Lower lobe of right lung (tissue), 2 donors: Measurements from ENCODE around the gene PLAC8L1. TPM values are rescaled to one million over a fixed set of nuclear protein-coding genes. Genes with fewer than 3 reads are reported as not detected.

Source experiments
- ATAC-seq, 2 donors: fragments of 200-7000 bp; cut with Tn5 transposase; one replicate each; pipeline ENCODE4 v1.9.1; 2020 to 2022; ENCODE audit warnings: mild to moderate bottlenecking in 2 of 2, moderate library complexity in 2 of 2
- DNase-seq: peaks from one replicate; pipeline ENCODE4 v3.0.0-alpha.2; 2020
- H3K27ac ChIP-seq: fragments of 200-600 bp; one replicate; pipeline ENCODE4 v1.8.0; 2022
- H3K27me3 ChIP-seq: fragments of 200-600 bp; one replicate; pipeline ENCODE4 v1.8.0; 2022; ENCODE audit warnings: low read depth
- H3K36me3 ChIP-seq: fragments of 200-600 bp; one replicate; pipeline ENCODE4 v1.8.0; 2022; ENCODE audit warnings: mild to moderate bottlenecking
- H3K4me1 ChIP-seq: fragments of 200-600 bp; one replicate; pipeline ENCODE4 v1.8.0; 2022
- H3K4me3 ChIP-seq: fragments of 200-600 bp; one replicate; pipeline ENCODE4 v1.8.0; 2022; ENCODE audit warnings: mild to moderate bottlenecking
- H3K9me3 ChIP-seq: fragments of 200-600 bp; one replicate; pipeline ENCODE4 v1.8.0; 2022
- CTCF ChIP-seq: fragments of 200-600 bp; IDR thresholded peaks from one replicate; pipeline ENCODE4 v1.8.0; 2022; ENCODE audit warnings: antibody characterized with exemption, mild to moderate bottlenecking
- intact Hi-C: fragments of 100-400 bp; cut with DNase I; formaldehyde crosslinking; loops from one replicate; pipeline ENCODE4 v1.11.0; 2022
- long read RNA-seq: library from polyadenylated mRNA; unstranded; transcript quantifications from one replicate; pipeline ENCODE4 v2.0.0, GENCODE V29; 2021
- total RNA-seq: library from RNA; stranded (reverse); fragmentation: NEBNext Ultra II Directional; extraction: Animal tissue kit (Norgen Biotek cat#: 25700); gene quantifications from one replicate; pipeline ENCODE4 v1.2.1, GENCODE V29; 2021
- donor health status: DM: no; HTN: yes; CAD: no; lungs with severe emphysema.

The PLAC8L1 gene
- not detected for total RNA-seq
- long read RNA-seq, result 0 reads

GRCh38 chr5:146105477-146105876, at the start of gene PLAC8L1:
PLAC8L1 (minus strand) TSS chr5:146105577; CDS start chr5:146104311, 1,266 bp downstream.
- Histone ChIP-seq H3K4me1 (no peaks in the 10 kb centered on the region), H3K27ac (no peak within 1 kb of the TSS), H3K36me3 (no peaks in the 10 kb centered on the region), H3K9me3 (no peaks in the 10 kb centered on the region), H3K27me3 (no peaks in the 10 kb centered on the region), H3K4me3 (no peak within 1 kb of the TSS)
- no peak for DNase-seq
- intact Hi-C loops, result no loop called here
- no peak for TF ChIP-seq CTCF
- ATAC-seq, result no peak

- Histone ChIP-seq H3K27me3 (no peaks in the 10 kb centered on the region), H3K27ac (no peak overlapping the region), H3K36me3 (peaks cover 97% of the 10 kb centered on the region), H3K4me3 (no peak overlapping the region), H3K4me1 (no peaks in the 10 kb centered on the region), H3K9me3 (no peaks in the 10 kb centered on the region)
- TF ChIP-seq CTCF, result no peak
- ATAC-seq (peak in 1 of 2 donors; percentile 11), DNase-seq (no peak)
- intact Hi-C loops, result no loop called here
Measured at GRCh38 chr5:146151970-146152369, 46.6 kb upstream of the PLAC8L1 start.

GRCh38 chr5:146137967-146138403, 32.6 kb upstream of the PLAC8L1 start:
- no peak overlapping the region for H3K4me3 ChIP-seq
- intact Hi-C loops, result no loop called here
- H3K36me3 ChIP-seq, result peaks cover 80% of the 10 kb centered on the region
- no peaks in the 10 kb centered on the region for H3K27me3 ChIP-seq
- DNase-seq, result peak; percentile 65
- peak; percentile 65 to 85 for ATAC-seq
- no peak overlapping the region for H3K27ac ChIP-seq
- no peak for TF ChIP-seq CTCF
- H3K4me1 ChIP-seq, result no peaks in the 10 kb centered on the region
- H3K9me3 ChIP-seq, result no peaks in the 10 kb centered on the region

GRCh38 chr5:146130440-146131045, 25.2 kb upstream of the PLAC8L1 start:
- peaks cover 97% of the 10 kb centered on the region for H3K36me3 ChIP-seq
- H3K9me3 ChIP-seq, result no peaks in the 10 kb centered on the region
- TF ChIP-seq CTCF, result peak; percentile 49
- no peak overlapping the region for H3K27ac ChIP-seq
- H3K27me3 ChIP-seq, result no peaks in the 10 kb centered on the region
- H3K4me1 ChIP-seq, result no peaks in the 10 kb centered on the region
- DNase-seq, result no peak
- ATAC-seq, result no peak
- intact Hi-C loops, result no loop called here
- H3K4me3 ChIP-seq, result no peak overlapping the region

- H3K9me3 ChIP-seq, result no peaks in the 10 kb centered on the region
- H3K4me1 ChIP-seq, result no peaks in the 10 kb centered on the region
- H3K4me3 ChIP-seq, result no peak overlapping the region
- intact Hi-C loops, result no loop called here
- no peaks in the 10 kb centered on the region for H3K27me3 ChIP-seq
- H3K27ac ChIP-seq, result no peak overlapping the region
- no peak for DNase-seq
- no peak for ATAC-seq
- TF ChIP-seq CTCF, result no peak
- peaks cover 96% of the 10 kb centered on the region for H3K36me3 ChIP-seq
Measured at GRCh38 chr5:146126068-146126467, 20.7 kb upstream of the PLAC8L1 start.
